Ecto neural progenitor cell (in vitro differentiated cells): ENCODE results near the gene STMND1.
A peak's percentile ranks its signal among the peaks of the same experiment; 100 is the strongest.

Source experiments
- DNase-seq: peaks from one replicate; pipeline ENCODE4 v3.0.0-alpha.2; 2018; ENCODE audit warnings: low spot score

The STMND1 gene

GRCh38 chr6:17161076-17161475 lies 59.2 kb downstream of the STMND1 start:
- DNase-seq: no peak

GRCh38 chr6:17165383-17165782 lies 63.5 kb downstream of the STMND1 start:
- DNase-seq: no peak

- peak; percentile 68 for DNase-seq
Observed at GRCh38 chr6:17167327-17167979, 65.6 kb downstream of the STMND1 start.

- no peak for DNase-seq
Observed at GRCh38 chr6:17169291-17169690, 67.4 kb downstream of the STMND1 start.

GRCh38 chr6:17169711-17170110 lies 67.9 kb downstream of the STMND1 start:
- DNase-seq: no peak

GRCh38 chr6:17172836-17173470 lies 71.1 kb downstream of the STMND1 start:
- DNase-seq: no peak

- DNase-seq: no peak
Observed at GRCh38 chr6:17178326-17178725, 76.5 kb downstream of the STMND1 start.

- no peak for DNase-seq
Observed at GRCh38 chr6:17178754-17179529, 77.1 kb downstream of the STMND1 start.

GRCh38 chr6:17179530-17180073 lies 77.8 kb downstream of the STMND1 start:
- no peak for DNase-seq
